MM.1S (cell line): ENCODE data around the gene CACUL1.

Experiments
- DNase-seq: peaks from one replicate; pipeline ENCODE4 v3.0.0-alpha.2; 2015
- H2AFZ ChIP-seq: fragments of 300-600 bp; sonication (generic); 2 replicates; pipeline ENCODE4 v1.6.0; 2016; ENCODE audit warnings: antibody characterized with exemption, low read length
- H3F3A ChIP-seq: fragments of 300-600 bp; sonication (generic); 2 replicates; pipeline ENCODE4 v1.6.1; 2016; ENCODE audit warnings: mild to moderate bottlenecking, antibody characterized with exemption, low read length, moderate library complexity, mixed read lengths; ENCODE audit not compliant: insufficient read depth
- H3K27ac ChIP-seq: fragments of 300-600 bp; sonication (generic); 2 replicates; pipeline ENCODE4 v1.5.1; 2016; ENCODE audit warnings: mild to moderate bottlenecking, low read length
- H3K27me3 ChIP-seq: fragments of 300-600 bp; sonication (generic); replicated peaks from 2 replicates; pipeline ENCODE4 v1.6.0; 2016; ENCODE audit warnings: low read length; ENCODE audit not compliant: insufficient read depth
- H3K36me3 ChIP-seq: fragments of 300-600 bp; sonication (generic); replicated peaks from 2 replicates; pipeline ENCODE4 v1.6.1; 2016; ENCODE audit warnings: mild to moderate bottlenecking, low read length, mixed read lengths; ENCODE audit not compliant: insufficient read depth
- H3K4me1 ChIP-seq: fragments of 300-600 bp; sonication (generic); 2 replicates; pipeline ENCODE4 v1.6.1; 2016; ENCODE audit warnings: low read length, mixed read lengths
- H3K4me2 ChIP-seq: fragments of 300-600 bp; sonication (generic); 2 replicates; pipeline ENCODE4 v1.6.0; 2016; ENCODE audit warnings: low read depth, low read length
- H3K4me3 ChIP-seq: fragments of 300-600 bp; sonication (generic); 2 replicates; pipeline ENCODE4 v1.5.1; 2016; ENCODE audit warnings: low read length, mixed read lengths
- H3K79me2 ChIP-seq: fragments of 300-600 bp; sonication (generic); 2 replicates; pipeline ENCODE4 v1.6.1; 2016; ENCODE audit warnings: mixed run types, low read length, mixed read lengths
- H3K9ac ChIP-seq: fragments of 300-600 bp; sonication (generic); 2 replicates; pipeline ENCODE4 v1.6.1; 2016; ENCODE audit warnings: low read length, mixed read lengths
- H3K9me2 ChIP-seq: fragments of 300-600 bp; sonication (generic); replicated peaks from 2 replicates; pipeline ENCODE4 v1.6.1; 2016; ENCODE audit warnings: mild to moderate bottlenecking, low read length, mixed read lengths; ENCODE audit not compliant: insufficient read depth
- H3K9me3 ChIP-seq: fragments of 300-600 bp; sonication (generic); replicated peaks from 2 replicates; pipeline ENCODE4 v1.6.1; 2016; ENCODE audit warnings: mild to moderate bottlenecking, low read length, mixed read lengths; ENCODE audit not compliant: insufficient read depth
- H4K20me1 ChIP-seq: fragments of 300-600 bp; sonication (generic); 2 replicates; pipeline ENCODE4 v1.6.1; 2016; ENCODE audit warnings: mild to moderate bottlenecking, low read length, moderate library complexity, mixed read lengths; ENCODE audit not compliant: insufficient read depth
- EZH2 ChIP-seq: fragments of 300-600 bp; sonication (generic); optimal IDR thresholded peaks from 2 replicates; pipeline ENCODE3; 2017; ENCODE audit warnings: low read depth, mild to moderate bottlenecking, antibody characterized with exemption, low read length, mixed read lengths
- EZH2phosphoT487 ChIP-seq: fragments of 300-600 bp; sonication (generic); IDR thresholded peaks from 2 replicates; pipeline ENCODE4 v1.6.1; 2018; ENCODE audit warnings: antibody characterized with exemption, low read length
- TF ChIP-seq, protein P1 (sequence below): fragments of 300-600 bp; sonication (generic); IDR thresholded peaks from 2 replicates; pipeline ENCODE4 v1.5.1; 2016; ENCODE audit warnings: antibody characterized with exemption, low read length, mixed read lengths

The CACUL1 gene

GRCh38 chr10:118760265-118760664, 5.5 kb upstream of the CACUL1 start:
- H3K79me2 ChIP-seq = no peaks in the 10 kb centered on the region
- no peaks in the 10 kb centered on the region for H3K4me1 ChIP-seq
- no peaks in the 10 kb centered on the region for H3K9me3 ChIP-seq
- no peak overlapping the region for H3K27ac ChIP-seq
- no peaks in the 10 kb centered on the region for H4K20me1 ChIP-seq
- H3K27me3 ChIP-seq = no peaks in the 10 kb centered on the region
- no peak overlapping the region for H3K4me3 ChIP-seq
- 0 out of 2 replicates have a peak, but pooled peaks cover 4% of the 10 kb centered on the region for H3F3A ChIP-seq
- TF ChIP-seq, protein P1, sequence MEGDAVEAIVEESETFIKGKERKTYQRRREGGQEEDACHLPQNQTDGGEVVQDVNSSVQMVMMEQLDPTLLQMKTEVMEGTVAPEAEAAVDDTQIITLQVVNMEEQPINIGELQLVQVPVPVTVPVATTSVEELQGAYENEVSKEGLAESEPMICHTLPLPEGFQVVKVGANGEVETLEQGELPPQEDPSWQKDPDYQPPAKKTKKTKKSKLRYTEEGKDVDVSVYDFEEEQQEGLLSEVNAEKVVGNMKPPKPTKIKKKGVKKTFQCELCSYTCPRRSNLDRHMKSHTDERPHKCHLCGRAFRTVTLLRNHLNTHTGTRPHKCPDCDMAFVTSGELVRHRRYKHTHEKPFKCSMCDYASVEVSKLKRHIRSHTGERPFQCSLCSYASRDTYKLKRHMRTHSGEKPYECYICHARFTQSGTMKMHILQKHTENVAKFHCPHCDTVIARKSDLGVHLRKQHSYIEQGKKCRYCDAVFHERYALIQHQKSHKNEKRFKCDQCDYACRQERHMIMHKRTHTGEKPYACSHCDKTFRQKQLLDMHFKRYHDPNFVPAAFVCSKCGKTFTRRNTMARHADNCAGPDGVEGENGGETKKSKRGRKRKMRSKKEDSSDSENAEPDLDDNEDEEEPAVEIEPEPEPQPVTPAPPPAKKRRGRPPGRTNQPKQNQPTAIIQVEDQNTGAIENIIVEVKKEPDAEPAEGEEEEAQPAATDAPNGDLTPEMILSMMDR = no peak
- TF ChIP-seq EZH2phosphoT487 (no peak), EZH2 (no peak)
- DNase-seq = no peak
- no peak overlapping the region for H3K9ac ChIP-seq
- no peak overlapping the region for H3K4me2 ChIP-seq
- H3K9me2 ChIP-seq = no peaks in the 10 kb centered on the region
- H3K36me3 ChIP-seq = no peaks in the 10 kb centered on the region
- no peak overlapping the region for H2AFZ ChIP-seq

GRCh38 chr10:118758449-118758848, 3.7 kb upstream of the CACUL1 start:
- no peak for DNase-seq
- no peaks in the 10 kb centered on the region for H3K9me3 ChIP-seq
- no peak overlapping the region for H3K4me2 ChIP-seq
- H3K4me3 ChIP-seq = no peak overlapping the region
- 0 out of 2 replicates have a peak, but pooled peaks cover under 1% of the 10 kb centered on the region for H3K4me1 ChIP-seq
- no peak overlapping the region for H2AFZ ChIP-seq
- 0 out of 2 replicates have a peak, but pooled peaks cover 5% of the 10 kb centered on the region for H3F3A ChIP-seq
- H4K20me1 ChIP-seq = 0 out of 2 replicates have a peak, but pooled peaks cover 1% of the 10 kb centered on the region
- no peaks in the 10 kb centered on the region for H3K27me3 ChIP-seq
- no peak overlapping the region for H3K9ac ChIP-seq
- TF ChIP-seq, protein P1 = no peak
- TF ChIP-seq EZH2 (no peak), EZH2phosphoT487 (no peak)
- no peaks in the 10 kb centered on the region for H3K9me2 ChIP-seq
- H3K79me2 ChIP-seq = peaks cover 13% of the 10 kb centered on the region
- no peak overlapping the region for H3K27ac ChIP-seq
- no peaks in the 10 kb centered on the region for H3K36me3 ChIP-seq

DNA sequence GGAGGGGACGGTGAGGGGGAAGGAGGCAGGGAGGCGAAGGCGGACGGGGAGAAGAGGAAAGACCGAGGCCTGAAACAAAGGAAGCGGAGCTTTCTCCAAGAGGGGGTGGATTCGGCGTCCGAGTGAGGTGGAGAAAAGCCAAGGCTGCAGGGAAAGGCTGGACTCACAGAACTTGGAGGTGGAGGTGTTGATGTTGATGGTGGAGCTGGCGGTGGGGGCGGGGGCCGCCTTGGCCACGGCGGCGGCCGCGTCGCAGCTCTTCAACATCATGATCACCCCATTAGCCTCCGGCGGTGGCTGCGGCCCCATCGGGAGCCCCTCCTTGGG, 578 bp downstream of the CACUL1 start:
- 0 out of 2 replicates have a peak, but pooled peaks cover 5% of the 10 kb centered on the region for H3F3A ChIP-seq
- no peak for TF ChIP-seq EZH2phosphoT487
- H2AFZ ChIP-seq = peak overlapping the region; percentile 93
- H3K9ac ChIP-seq = peak overlapping the region; percentile 81
- H3K4me3 ChIP-seq = peak overlapping the region; percentile 93
- DNase-seq = peak; percentile 33
- peaks cover 3% of the 10 kb centered on the region; the same call in 1 of the 2 replicates for H4K20me1 ChIP-seq
- H3K36me3 ChIP-seq = no peaks in the 10 kb centered on the region
- no peaks in the 10 kb centered on the region for H3K9me2 ChIP-seq
- H3K9me3 ChIP-seq = no peaks in the 10 kb centered on the region
- peaks cover 56% of the 10 kb centered on the region for H3K79me2 ChIP-seq
- no peaks in the 10 kb centered on the region for H3K27me3 ChIP-seq
- H3K4me2 ChIP-seq = peak overlapping the region; percentile 89
- peak overlapping the region; percentile 43; the same call in 1 of the 2 replicates for H3K27ac ChIP-seq
- H3K4me1 ChIP-seq = peaks cover 11% of the 10 kb centered on the region

DNA sequence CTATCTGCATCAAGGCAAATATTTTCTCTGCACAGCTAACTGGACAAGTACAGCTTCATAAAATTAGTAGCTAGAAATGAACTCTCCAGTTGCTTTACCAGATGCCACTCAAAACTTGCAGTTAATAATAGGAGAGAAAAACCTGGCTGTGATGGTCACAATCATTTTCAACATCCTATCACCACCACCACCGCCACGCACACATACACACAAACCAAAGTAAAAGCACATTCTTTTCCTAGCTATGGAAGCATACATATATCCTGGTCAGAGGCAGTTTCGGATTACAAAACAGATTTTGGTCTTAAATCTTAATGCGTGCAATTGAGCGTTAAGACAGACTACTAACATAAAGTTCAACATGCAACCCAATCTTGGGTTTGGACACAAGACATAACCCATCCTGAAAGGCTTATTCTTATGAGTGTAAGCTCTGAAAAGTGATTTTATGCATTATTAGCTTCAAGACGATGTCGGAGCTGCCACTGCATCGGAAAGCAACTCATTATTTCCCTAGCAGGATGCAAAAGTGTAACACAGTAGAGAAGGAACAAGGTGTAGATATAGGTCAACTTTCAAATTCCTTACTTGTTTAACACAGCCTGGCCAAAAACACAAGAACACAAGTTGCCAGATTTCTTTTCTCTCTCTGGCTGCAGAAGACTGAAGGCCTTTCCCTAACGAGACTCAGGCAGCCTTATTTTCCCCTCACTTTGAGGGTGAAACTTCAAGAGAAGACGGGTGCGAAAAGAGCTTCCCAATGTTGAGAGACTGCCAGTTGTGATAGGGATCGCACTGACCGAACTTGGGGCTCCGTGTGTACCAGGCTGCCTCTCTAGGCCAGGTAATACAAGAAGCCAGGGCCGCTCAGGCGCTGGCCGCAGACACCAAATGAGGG, 1.2 kb downstream of the CACUL1 start:
- H3K9me2 ChIP-seq = no peaks in the 10 kb centered on the region
- no peaks in the 10 kb centered on the region for H3K27me3 ChIP-seq
- peaks cover 11% of the 10 kb centered on the region for H3K4me1 ChIP-seq
- H4K20me1 ChIP-seq = peaks cover 3% of the 10 kb centered on the region; the same call in 1 of the 2 replicates
- H3K4me2 ChIP-seq = peak overlapping the region; percentile 89
- H3K9me3 ChIP-seq = no peaks in the 10 kb centered on the region
- H3K36me3 ChIP-seq = no peaks in the 10 kb centered on the region
- H3K9ac ChIP-seq = peak overlapping the region; percentile 81
- 0 out of 2 replicates have a peak, but pooled peaks cover 5% of the 10 kb centered on the region for H3F3A ChIP-seq
- peaks cover 62% of the 10 kb centered on the region for H3K79me2 ChIP-seq
- TF ChIP-seq EZH2phosphoT487 = no peak
- TF ChIP-seq EZH2 = no peak
- TF ChIP-seq, protein P1 = no peak
- peak overlapping the region; percentile 93 for H2AFZ ChIP-seq
- peak overlapping the region; percentile 93 for H3K4me3 ChIP-seq
- H3K27ac ChIP-seq = peak overlapping the region; percentile 43; the same call in 1 of the 2 replicates
- DNase-seq = peak; percentile 39
